Stimulated activated CD4-positive, alpha-beta T cell treated with anti-CD3 and anti-CD28 coated beads, Interleukin-1b, Interleukin-23, amount 100 ng/mL, for 24 hours (primary cell): Measurements from ENCODE around the gene HBE1.
"Not testable (repeated sequence)": the region's sequence is repeated elsewhere in the genome, so short reads cannot be mapped to it uniquely, and the experiment has no call there.

Source experiments
- DNase-seq, 4 experiments: peaks; one replicate each; pipeline ENCODE4 v3.0.0-alpha.2; 2020; ENCODE audit warnings: low read depth in 4 of 4, low spot score in 1 of 4

HBE1 gene

DNA sequence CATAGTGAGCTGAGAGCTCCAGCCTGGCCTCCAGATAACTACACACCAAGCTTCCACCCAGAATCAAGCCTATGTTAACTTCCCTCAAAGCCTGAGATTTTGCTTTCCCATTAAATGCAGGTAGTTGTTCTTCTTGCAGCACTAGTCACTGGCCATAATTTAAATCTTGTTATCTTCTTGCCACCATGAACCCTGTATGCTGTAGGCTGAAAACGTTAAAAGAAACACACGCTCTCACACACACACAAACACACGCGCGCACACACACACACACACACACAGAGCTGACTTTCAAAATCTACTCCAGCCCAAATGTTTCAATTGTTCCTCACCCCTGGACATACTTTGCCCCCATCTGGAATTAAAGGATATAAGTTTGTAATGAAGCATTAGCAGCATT is 16.3 kb downstream of the HBE1 start:
- not testable (repeated sequence) for DNase-seq

DNA sequence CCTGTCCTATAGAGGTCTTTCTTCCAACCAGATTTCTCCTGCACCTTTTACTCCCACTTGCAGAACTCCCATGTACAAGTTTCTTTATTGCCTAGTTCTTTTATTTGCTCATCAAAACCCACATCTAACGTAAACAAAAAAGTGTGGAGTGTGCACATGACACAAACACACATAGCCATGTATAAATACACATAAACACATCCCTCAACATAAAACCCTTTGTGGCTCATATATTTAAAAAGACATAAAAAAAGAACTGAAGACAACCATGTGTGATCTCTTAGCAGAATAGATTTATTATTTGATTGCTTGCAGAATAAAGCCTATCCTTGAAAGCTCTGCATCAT is 16.9 kb downstream of the HBE1 start:
- DNase-seq, result no peak

DNA sequence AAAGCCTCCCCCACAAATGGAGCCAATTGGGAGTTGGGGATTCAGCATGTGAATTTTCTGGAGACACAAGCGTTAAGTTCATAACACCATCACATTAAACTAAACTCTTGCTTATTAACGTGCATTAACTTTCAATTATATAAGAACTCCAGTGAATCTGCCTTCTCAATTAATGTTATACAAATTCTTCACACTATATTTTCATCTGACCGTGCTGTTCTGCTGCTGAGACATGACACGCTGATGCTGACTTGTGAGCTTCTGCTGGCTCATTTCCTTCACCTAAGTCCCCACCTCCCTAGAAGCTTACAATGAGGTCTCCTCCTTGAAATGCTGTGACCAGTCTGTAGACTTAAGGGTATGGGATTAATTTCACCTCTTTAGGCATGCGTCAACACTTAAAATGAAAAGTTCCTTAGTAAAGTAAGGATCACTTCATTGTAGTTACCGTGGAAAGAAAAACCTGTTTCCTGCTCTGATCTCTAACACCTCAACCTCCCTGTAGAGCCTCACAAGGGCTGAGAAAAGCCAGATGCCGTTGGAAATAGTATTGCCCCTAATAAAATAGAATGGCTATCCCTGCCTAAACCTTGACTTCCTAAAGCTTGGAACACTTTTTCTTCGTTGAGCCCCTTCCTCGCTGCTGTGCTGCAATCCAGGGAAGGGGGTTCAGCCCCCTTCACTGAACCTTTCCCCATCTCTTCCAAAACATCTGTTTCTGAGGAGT is 17.4 kb downstream of the HBE1 start:
- DNase-seq, result no peak

DNA sequence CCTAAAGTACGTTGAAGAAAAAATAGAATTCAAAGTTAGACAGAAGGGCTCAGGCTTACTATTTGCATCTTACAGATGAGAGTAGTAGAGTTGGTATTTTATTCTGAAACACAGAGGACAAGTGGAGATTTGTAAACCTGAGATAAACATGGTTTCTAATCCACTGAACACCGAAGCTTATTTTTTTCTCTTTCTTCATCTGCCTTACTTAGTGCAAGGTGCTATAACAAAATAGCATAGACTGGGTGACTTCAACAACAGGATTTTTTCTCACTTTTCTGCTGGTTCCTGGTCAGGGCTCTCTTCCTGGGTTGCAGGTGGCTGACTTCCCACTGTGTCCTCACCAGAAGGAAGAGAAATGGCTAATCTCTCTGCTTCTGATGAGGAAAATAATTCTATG is 18.0 kb downstream of the HBE1 start:
- DNase-seq, result no peak

DNA sequence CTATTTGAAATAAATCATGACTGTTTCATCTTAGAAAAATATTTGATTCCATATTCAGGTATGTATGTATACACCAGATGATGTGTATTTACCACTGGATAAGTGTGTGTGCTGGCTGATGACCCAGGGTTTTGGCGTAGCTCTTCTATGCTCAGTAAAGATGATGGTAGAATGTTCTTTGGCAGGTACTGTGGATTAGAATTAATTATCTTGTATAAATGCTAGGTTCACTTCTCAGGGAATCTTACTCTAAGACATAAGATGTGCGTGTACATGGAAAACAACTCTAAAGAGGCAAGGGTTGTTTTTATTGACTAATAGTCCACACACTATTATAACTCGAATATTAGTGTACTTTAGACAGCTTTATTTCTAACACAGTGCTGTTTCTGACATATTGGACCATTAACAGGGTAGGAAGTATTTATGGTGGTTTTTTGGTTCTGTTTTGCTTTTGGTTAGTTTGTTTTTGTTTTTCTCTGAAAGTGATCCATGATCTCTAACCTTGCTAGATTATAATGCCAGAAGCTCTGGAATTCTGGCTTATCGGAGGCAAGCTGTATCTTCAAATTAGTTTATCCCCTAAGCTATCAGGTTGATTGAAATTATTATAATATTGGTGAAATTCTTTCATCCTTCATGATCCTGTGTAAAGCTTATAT is 19.1 kb downstream of the HBE1 start:
- no peak for DNase-seq

- not testable (repeated sequence) for DNase-seq
These were observed 19.8 kb downstream of the HBE1 start, which contains the start of gene HBG1 for GRCh38 chr11:5249807-5250396. Gene HBG1 (minus strand): TSS chr11:5249857. CDS start chr11:5249804, 53 bp downstream.

GRCh38 chr11:5248498-5248897 is 21.2 kb downstream of the HBE1 start:
- not testable (repeated sequence) for DNase-seq

- DNase-seq, result no peak
These were observed 22.1 kb downstream of the HBE1 start for GRCh38 chr11:5247472-5248192.

DNA sequence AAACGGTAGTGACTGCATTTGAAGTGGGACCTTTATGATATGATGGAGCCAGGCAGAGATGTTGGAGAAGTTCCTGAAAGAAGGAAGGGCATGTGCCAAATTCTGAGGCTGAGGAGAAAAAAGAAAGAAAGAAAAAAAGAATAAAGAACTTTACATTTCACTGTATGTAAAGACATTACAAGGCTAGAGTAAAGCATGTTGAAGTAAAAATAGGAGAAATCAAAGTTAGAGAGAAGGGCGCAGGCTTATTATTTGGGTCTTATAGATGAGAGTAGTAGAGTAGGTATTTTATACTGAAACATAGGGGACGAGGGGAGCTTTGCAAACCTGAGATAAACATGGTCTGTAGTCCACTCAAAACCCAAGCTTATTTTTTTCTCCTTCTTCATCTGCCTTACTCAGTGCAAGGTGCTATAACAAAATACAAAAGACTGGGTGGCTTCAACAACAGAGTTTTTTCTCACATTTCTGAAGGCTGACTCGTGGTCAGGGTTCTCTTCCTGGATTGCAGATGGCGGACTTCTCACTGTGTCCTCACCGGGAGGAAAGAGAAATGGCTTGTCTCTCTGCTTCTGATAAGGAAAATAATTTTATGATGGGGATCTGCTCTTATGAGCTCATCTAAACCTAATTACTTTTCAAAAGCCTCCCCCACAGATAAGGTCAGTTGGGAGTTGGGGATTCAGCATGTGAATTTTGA is 22.8 kb downstream of the HBE1 start:
- DNase-seq, result no peak

- no peak for DNase-seq
These were observed 24.6 kb downstream of the HBE1 start for GRCh38 chr11:5245155-5245554.

DNA sequence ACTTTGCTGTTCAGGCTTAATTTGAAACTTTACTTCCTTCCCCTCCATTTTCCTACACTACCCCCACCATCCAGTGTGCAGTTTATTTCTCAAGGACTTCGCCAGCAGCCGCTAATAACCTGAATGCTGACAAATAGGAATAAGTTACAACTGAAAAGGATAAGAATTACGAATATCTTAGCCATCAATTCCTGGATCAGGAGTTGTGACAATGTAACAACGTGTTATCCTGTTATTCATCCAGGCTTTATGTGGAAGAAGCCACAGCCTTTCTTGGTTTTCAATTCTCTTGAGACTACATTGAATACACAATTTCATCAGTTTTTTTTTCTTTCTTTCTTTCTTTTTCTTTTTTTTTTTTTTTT is 25.9 kb downstream of the HBE1 start:
- no peak for DNase-seq

GRCh38 chr11:5242933-5243815 is 26.6 kb downstream of the HBE1 start:
- DNase-seq, result no peak

- DNase-seq, result no peak
These were observed 27.5 kb downstream of the HBE1 start for GRCh38 chr11:5242208-5242607.

- DNase-seq, result no peak
These were observed 28.3 kb downstream of the HBE1 start for GRCh38 chr11:5241458-5241857.

- no peak for DNase-seq
These were observed 29.3 kb downstream of the HBE1 start for GRCh38 chr11:5240458-5240857.

DNA sequence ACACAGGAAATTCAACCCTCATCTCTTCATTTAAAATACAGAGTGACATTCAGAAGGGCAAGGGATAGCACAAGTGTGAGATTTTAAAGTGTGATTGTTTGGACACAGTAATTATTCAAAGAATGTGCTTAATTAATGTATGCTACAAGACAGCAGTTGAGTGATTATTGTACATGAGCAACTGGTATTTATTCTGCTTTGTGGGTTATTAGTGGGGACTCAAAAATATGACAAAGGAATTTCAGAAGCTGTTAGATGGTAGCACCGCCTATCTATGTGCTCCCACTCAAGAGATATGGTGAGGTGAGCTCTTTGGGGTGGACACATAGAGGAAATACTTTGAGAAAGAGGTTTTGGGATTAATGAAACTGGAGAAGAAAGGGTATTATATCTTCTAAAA is 29.7 kb downstream of the HBE1 start:
- DNase-seq, result no peak

- no peak for DNase-seq
These were observed 30.7 kb downstream of the HBE1 start for GRCh38 chr11:5239046-5239445.

- no peak for DNase-seq
These were observed 31.3 kb downstream of the HBE1 start for GRCh38 chr11:5238486-5238885.

- no peak for DNase-seq
These were observed 32.3 kb downstream of the HBE1 start for GRCh38 chr11:5237420-5237819.

GRCh38 chr11:5235364-5236095 is 34.2 kb downstream of the HBE1 start:
- DNase-seq, result no peak
